MG63 (cell line): ENCODE results near the gene CIZ1. TPM values are rescaled to one million over a fixed set of nuclear protein-coding genes. Genes with fewer than 3 reads are reported as not detected.

Experiments used
- DNase-seq: peaks from one replicate; pipeline ENCODE4 v3.0.0-alpha.2; 2020
- H3K27me3 ChIP-seq: fragments of 250-450 bp; sonication (Bioruptor Pico); 2 replicates; pipeline ENCODE4 v1.5.1; 2020; ENCODE audit warnings: mild to moderate bottlenecking, moderate library complexity
- H3K36me3 ChIP-seq: fragments of 250-450 bp; sonication (Bioruptor Pico); 2 replicates; pipeline ENCODE4 v1.5.1; 2020; ENCODE audit warnings: mild to moderate bottlenecking, moderate library complexity
- H3K4me3 ChIP-seq: fragments of 250-450 bp; sonication (Bioruptor Pico); 2 replicates; pipeline ENCODE4 v1.5.1; 2020; ENCODE audit warnings: mild to moderate bottlenecking, moderate library complexity
- H3K9me3 ChIP-seq: fragments of 250-450 bp; sonication (Bioruptor Pico); 2 replicates; pipeline ENCODE4 v1.5.1; 2020; ENCODE audit warnings: mild to moderate bottlenecking, moderate library complexity
- total RNA-seq: library from RNA; depleted of rRNA; stranded (reverse); fragments of >200 nt; shearing (Covaris generic); gene quantifications from 2 replicates; pipeline ENCODE4 v1.2.3, GENCODE V29; 2014; ENCODE audit warnings: low replicate concordance

CIZ1 gene
- total RNA-seq, 1 experiment from 2014 or later = 12.2 TPM

- H3K9me3 ChIP-seq = no peaks in the 10 kb centered on the region
- no peak for DNase-seq
- peaks cover 46% of the 10 kb centered on the region for H3K36me3 ChIP-seq
- no peaks in the 10 kb centered on the region for H3K27me3 ChIP-seq
- no peak overlapping the region for H3K4me3 ChIP-seq
Observed at GRCh38 chr9:128175726-128176125, 15.6 kb downstream of the CIZ1 start.

DNA sequence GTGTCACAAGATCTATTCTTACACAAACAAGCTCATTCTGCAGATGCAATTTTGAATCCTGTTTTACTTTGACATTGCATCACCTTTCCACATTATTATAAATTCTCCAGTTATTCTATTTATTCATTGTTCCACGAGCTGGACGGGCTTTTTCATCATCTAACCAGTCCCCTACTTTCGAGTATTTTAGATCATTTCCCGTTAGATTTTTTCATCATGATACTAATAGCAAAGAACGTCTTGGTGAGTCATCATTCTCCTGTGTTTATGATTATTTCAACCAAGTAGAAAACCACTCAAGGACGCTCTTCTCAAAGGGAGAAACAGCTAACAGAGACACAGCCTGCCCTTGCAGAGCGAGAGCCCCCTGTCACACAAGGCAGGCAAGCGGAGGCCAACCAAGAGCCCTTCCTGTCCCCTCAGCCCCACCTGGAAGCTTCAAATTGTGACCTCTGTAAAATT lies 16.2 kb downstream of the CIZ1 start:
- no peak for DNase-seq
- Histone ChIP-seq H3K4me3 (no peak overlapping the region), H3K27me3 (no peaks in the 10 kb centered on the region), H3K9me3 (no peaks in the 10 kb centered on the region), H3K36me3 (peaks cover 44% of the 10 kb centered on the region)

- no peak overlapping the region for H3K4me3 ChIP-seq
- H3K27me3 ChIP-seq = no peaks in the 10 kb centered on the region
- no peak for DNase-seq
- H3K9me3 ChIP-seq = no peaks in the 10 kb centered on the region
- peaks cover 42% of the 10 kb centered on the region for H3K36me3 ChIP-seq
Observed at GRCh38 chr9:128174062-128174461, 17.3 kb downstream of the CIZ1 start.

DNA sequence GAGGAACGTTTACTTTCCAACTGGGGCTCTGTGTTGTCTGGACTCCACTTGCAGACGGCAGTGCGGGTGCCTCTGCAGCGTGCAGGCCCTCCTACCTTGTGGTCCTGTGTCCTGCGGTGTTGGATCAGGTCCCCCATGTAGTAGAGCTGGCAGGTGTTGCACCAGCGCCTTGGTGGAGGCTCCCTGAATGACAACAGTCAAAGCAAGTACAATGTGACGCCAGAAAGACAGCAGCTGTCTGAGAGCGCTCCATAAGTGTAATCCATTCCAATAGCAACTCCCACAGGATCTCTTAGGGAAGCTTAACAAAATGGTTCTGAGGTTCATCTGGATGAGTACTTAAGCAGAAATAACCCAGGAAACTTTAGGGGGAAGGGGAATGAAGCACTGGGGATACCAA lies 21.4 kb downstream of the CIZ1 start:
- DNase-seq = no peak
- Histone ChIP-seq H3K27me3 (no peaks in the 10 kb centered on the region), H3K4me3 (no peak overlapping the region), H3K36me3 (peaks cover 41% of the 10 kb centered on the region), H3K9me3 (no peaks in the 10 kb centered on the region)

DNA sequence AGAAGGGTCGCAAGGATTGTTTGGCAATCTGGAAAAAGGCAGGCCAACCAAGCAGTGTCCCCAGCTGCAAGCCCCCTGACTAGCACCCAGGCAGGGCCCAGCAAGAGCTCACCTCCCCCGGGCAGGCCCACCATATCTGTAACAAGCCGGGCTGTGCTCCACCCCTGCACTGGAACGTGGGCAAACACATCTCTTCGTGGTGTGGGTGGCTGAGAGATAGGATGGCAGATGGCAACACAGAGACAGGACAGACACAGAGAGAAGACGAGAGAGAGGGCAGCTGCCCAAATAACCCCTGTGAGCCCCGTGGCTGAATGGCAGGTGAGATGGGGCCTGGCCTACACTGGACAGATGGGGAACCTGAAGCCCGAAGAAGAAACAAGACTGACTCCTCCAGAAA lies 21.9 kb downstream of the CIZ1 start:
- Histone ChIP-seq H3K27me3 (no peaks in the 10 kb centered on the region), H3K36me3 (peaks cover 42% of the 10 kb centered on the region), H3K4me3 (no peak overlapping the region), H3K9me3 (no peaks in the 10 kb centered on the region)
- DNase-seq = no peak

- H3K9me3 ChIP-seq = no peaks in the 10 kb centered on the region
- H3K27me3 ChIP-seq = no peaks in the 10 kb centered on the region
- no peak overlapping the region for H3K4me3 ChIP-seq
- peaks cover 49% of the 10 kb centered on the region for H3K36me3 ChIP-seq
- DNase-seq = no peak
Observed at GRCh38 chr9:128168731-128169308, 22.6 kb downstream of the CIZ1 start.

DNA sequence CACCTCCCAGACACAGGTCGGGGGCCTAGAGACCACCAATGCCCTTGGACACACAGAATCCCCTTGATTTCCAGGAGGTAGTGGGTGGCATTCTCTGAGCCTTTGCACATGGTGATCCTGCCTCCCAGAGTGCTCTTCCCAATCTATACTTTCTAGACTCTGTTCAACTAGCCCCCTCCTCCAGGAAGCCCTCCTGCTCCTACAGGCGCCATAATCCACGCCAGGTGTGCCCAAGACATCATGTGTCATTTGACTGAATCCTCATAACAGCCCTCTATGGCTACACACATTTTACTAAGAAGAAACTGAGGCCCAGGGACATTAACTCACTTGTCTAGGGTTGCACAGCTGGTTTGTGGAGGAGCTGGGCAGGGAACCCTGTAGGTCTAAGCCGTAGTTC lies 24.2 kb downstream of the CIZ1 start:
- H3K27me3 ChIP-seq = no peaks in the 10 kb centered on the region
- peaks cover 61% of the 10 kb centered on the region for H3K36me3 ChIP-seq
- no peaks in the 10 kb centered on the region for H3K9me3 ChIP-seq
- no peak overlapping the region for H3K4me3 ChIP-seq
- no peak for DNase-seq

DNA sequence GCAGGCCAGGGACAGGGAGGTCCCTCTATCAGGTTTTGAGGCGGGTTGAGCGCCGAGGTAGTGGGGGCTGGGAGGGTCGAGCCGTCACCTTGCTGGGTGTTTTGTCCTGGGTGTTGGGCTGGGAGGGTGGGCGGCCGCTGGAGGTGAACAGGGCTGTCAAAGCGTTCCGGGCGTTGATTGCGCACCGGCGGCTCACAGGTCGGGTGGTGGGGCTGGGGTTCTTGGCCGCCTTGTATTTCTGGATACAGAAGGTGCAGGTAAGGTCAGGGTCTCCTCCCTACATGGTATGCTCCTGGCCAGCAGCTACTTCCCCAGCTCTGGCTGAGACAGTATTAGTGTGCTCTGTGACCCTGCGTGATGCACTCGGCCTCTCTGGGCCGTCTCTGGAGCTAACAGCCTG lies 25.2 kb downstream of the CIZ1 start:
- no peaks in the 10 kb centered on the region for H3K9me3 ChIP-seq
- DNase-seq = no peak
- no peak overlapping the region for H3K4me3 ChIP-seq
- no peaks in the 10 kb centered on the region for H3K27me3 ChIP-seq
- peaks cover 63% of the 10 kb centered on the region for H3K36me3 ChIP-seq

GRCh38 chr9:128164307-128164885 lies 27.0 kb downstream of the CIZ1 start:
- no peak for DNase-seq
- no peak overlapping the region for H3K4me3 ChIP-seq
- peaks cover 49% of the 10 kb centered on the region for H3K36me3 ChIP-seq
- H3K9me3 ChIP-seq = no peaks in the 10 kb centered on the region
- no peaks in the 10 kb centered on the region for H3K27me3 ChIP-seq

DNA sequence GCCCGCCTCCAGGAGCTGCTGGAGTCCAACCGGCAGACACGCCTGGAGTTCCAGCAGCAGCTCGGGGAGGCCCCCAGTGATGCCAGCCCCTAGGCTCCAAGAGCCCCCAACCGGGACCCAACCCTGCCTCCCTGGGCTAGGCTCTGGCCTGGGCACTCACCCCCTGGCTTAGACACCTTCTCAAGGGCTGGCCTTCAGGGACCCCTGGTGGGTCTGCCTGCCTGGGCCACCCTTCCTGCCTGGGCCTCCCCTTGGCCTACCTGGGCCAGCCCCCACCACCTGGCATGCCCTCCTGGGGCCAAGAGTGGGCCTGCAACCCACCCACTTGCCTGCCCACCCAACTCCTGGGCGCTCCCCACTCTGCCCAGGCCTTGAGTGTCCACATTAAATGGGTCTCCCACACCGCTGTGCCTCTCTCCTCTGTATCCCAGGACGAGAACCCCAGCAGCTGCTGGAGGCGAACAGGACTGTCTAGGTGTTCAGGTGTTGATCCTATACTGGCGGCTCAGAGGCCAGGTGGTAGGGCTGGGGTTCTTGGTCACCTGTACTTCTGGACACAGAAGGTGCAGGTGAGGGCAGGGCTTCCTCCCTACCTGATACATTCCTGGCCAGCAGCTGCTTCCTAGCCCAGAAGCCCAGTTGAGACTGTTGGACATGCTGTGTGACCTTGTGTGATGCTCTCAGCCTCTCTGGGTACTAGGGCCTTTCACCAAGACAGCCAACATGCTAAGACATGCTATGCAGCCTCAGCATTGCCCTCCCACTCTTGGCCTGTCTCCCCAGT lies 27.7 kb downstream of the CIZ1 start:
- no peak for DNase-seq
- no peaks in the 10 kb centered on the region for H3K27me3 ChIP-seq
- H3K9me3 ChIP-seq = no peaks in the 10 kb centered on the region
- peaks cover 45% of the 10 kb centered on the region for H3K36me3 ChIP-seq
- no peak overlapping the region for H3K4me3 ChIP-seq

DNA sequence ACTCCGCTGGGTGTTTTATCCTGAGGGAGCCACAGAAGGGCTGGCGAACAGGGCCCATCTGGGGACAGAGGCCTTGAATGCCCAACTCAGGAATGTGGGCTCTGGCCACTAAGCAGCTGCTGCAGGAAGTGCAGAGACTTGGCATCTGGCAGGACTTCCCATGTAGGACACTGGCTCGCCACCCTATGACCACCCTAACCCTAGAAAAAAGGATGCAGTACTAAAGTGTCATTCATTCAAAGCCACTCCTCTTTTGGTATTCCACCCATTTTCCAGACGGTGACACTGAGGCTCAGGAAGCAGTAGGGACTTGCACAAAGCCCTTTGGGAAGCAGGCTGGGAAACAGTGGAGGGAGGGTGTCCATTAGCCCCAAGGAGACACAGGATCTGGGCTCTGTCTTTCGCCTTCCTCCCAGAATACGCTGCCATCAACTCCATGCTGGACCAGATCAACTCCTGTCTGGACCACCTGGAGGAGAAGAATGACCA lies 28.3 kb downstream of the CIZ1 start:
- Histone ChIP-seq H3K27me3 (no peaks in the 10 kb centered on the region), H3K36me3 (peaks cover 41% of the 10 kb centered on the region), H3K9me3 (no peaks in the 10 kb centered on the region), H3K4me3 (no peak overlapping the region)
- DNase-seq = no peak

DNA sequence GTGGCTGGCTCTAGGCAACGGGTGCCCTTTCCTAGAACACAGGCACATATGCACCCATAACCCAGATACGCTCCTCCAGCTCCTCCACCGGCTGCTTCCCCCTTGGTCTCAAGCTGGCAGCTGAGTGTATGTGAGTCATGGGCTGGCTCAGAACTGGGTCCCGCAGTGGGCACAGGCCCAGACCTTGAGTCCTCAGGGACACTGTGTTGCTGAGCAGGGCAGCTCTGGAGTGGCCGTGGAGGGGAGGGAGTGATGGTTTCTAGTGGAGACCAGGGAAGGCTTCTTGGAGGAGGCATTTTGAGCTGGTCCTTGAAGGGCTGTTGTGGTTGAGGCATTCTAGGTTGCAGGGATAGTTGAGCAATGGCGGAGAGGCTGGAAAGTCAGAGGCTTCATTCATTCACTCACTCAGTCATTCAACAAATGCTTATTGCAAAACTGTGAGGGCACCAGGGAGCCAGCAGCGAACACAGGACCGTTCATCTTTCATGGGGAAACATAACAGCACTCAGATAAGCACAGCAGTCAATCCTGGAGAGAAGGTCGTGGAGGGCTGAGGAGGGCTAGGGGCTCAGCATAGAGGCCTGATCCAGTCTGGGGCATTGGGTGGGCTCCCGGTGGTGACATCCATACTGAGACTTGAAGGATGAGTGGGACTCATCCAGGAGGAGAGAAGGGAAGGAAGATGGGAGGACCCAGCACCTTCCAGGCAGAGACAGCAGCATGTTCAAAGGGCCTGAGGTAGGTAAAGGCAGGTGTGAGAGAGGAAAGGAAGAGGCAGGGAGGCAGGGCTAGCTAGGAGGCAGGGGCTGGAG lies 29.0 kb downstream of the CIZ1 start:
- Histone ChIP-seq H3K36me3 (peaks cover 34% of the 10 kb centered on the region), H3K4me3 (no peak overlapping the region), H3K27me3 (no peaks in the 10 kb centered on the region), H3K9me3 (no peaks in the 10 kb centered on the region)
- DNase-seq = peak; percentile 72

DNA sequence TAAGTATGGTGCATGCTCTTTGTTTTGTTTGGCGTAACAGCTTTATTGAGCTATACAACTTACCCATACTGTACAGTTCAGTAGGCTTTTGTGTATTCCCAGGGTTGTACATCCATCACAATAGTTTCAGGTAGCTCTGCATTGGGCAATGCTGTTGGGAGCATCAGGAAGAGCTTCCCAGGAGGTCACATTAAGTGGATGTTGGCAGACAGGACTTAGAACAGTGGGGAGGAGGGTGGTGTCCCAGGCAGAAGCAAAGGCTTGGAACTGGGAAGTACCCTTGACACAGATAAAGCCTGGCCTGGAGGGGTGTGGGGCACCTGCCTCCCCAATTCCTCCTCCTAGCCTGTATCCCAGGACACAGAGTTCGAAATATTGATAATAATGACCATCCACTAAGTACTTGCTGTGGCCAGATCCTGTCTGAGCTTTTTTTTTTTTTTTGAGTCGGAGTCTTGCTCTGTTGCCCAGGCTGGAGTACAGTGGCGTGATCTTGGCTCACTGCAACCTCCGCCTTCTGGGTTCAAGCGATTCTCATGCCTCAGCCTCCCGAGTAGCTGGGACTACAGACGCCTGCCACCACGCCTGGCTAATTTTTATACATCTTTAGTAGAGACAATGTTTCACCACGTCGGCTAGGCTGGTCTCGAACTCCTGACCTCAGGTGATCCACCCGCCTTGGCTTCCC lies 30.0 kb downstream of the CIZ1 start:
- no peaks in the 10 kb centered on the region for H3K9me3 ChIP-seq
- no peaks in the 10 kb centered on the region for H3K27me3 ChIP-seq
- H3K4me3 ChIP-seq = no peak overlapping the region
- peaks cover 30% of the 10 kb centered on the region for H3K36me3 ChIP-seq
- no peak for DNase-seq

DNA sequence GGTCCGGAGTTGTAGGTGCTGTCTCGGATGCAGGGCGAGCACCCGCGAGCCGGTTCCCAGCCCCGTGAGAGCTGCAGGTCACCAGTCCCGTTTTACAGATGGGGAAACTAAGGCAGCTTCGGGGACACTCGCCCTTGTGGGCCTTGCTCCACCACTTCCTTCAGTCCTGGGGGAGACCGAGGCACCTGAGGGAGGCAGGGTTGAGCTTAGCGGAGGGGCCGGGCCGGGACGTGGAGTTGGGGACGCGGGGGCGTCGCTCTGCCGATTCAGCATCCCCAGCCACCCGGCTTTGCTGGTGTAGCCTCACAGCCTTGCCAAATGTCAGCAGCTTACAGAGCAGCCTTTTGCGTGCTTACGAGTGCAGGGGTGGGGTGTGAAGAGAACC lies 30.8 kb downstream of the CIZ1 start:
- H3K36me3 ChIP-seq = peaks cover 27% of the 10 kb centered on the region
- peak; percentile 21 for DNase-seq
- H3K27me3 ChIP-seq = no peaks in the 10 kb centered on the region
- peak overlapping the region; percentile 92 for H3K4me3 ChIP-seq
- no peaks in the 10 kb centered on the region for H3K9me3 ChIP-seq

- peak; percentile 91 for DNase-seq
- peaks cover 26% of the 10 kb centered on the region for H3K36me3 ChIP-seq
- H3K27me3 ChIP-seq = no peaks in the 10 kb centered on the region
- H3K4me3 ChIP-seq = peak within 1 kb of the TSS; percentile 92
- no peaks in the 10 kb centered on the region for H3K9me3 ChIP-seq
Observed at GRCh38 chr9:128159784-128160602, 31.4 kb downstream of the CIZ1 start, which contains the start of gene BBLN. TSS of gene BBLN (plus strand) at chr9:128160265. CDS start at chr9:128160408, 143 bp downstream.

DNA sequence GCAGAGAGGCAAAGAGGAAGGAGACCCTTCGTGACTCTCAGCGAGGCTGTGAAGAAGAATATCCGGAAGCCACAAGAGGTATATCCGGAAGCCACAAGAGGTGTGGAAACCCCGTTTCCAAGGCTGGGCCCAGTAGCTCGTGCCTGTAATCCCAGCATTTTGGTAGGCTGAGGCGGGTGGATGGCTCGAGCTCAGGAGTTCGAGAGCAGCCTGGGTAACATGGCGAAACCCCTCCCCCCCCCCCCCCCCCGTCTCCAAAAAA lies 31.9 kb downstream of the CIZ1 start:
- no peaks in the 10 kb centered on the region for H3K27me3 ChIP-seq
- H3K9me3 ChIP-seq = no peaks in the 10 kb centered on the region
- DNase-seq = no peak
- peak overlapping the region; percentile 92 for H3K4me3 ChIP-seq
- peaks cover 21% of the 10 kb centered on the region for H3K36me3 ChIP-seq
